ENCODE data around the gene TULP3.
"Not testable (repeated sequence)": the region's sequence is repeated elsewhere in the genome, so short reads cannot be mapped to it uniquely, and the experiment has no call there.

The TULP3 gene

GRCh38 chr12:2860170-2860569, 30.5 kb upstream of the TULP3 start:
- DNase-seq (ENCODE audit: low spot score) (no peak), ATAC-seq (ENCODE audit: low read depth) (no peak)
- no peaks in the 10 kb centered on the region for H3K27me3 ChIP-seq (ENCODE audit: insufficient read depth, poor library complexity, severe bottlenecking)
- H3K4me3 ChIP-seq (ENCODE audit: severe bottlenecking): no peak overlapping the region
- TF ChIP-seq CTCF (IDR thresholded peaks at IDR 0.05; ENCODE audit: poor library complexity, severe bottlenecking): no peak
- H3K27ac ChIP-seq (ENCODE audit: poor library complexity, severe bottlenecking): no peak overlapping the region
- no peaks in the 10 kb centered on the region for H3K4me1 ChIP-seq (ENCODE audit: insufficient read depth, poor library complexity, severe bottlenecking)
- no peaks in the 10 kb centered on the region for H3K9me3 ChIP-seq (ENCODE audit: severe bottlenecking)
- H3K36me3 ChIP-seq (ENCODE audit: low read depth): peaks cover 72% of the 10 kb centered on the region

DNA sequence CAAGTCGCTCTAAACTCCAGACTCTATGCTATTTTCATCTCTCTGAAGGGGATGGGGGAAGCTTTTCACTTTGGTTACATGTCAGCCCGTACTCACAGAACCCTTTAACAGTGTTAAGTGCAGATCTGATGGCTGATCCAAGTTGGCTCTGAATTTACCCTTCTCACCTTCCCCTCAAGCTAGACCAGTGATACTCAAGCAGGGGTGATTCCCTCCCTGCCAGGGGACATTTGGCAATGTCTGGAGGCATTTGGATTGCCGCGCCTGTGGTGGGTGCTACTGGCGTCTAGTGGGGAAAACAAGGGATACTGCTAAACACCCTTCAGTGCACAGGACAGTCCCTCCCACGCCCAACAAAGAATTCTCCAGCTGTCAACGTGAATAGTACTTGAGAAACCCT, 27.8 kb upstream of the TULP3 start:
- Histone ChIP-seq H3K4me1 (ENCODE audit: insufficient read depth, poor library complexity, severe bottlenecking) (no peaks in the 10 kb centered on the region), H3K4me3 (ENCODE audit: severe bottlenecking) (no peak overlapping the region), H3K27ac (ENCODE audit: poor library complexity, severe bottlenecking) (no peak overlapping the region), H3K27me3 (ENCODE audit: insufficient read depth, poor library complexity, severe bottlenecking) (no peaks in the 10 kb centered on the region), H3K9me3 (ENCODE audit: severe bottlenecking) (no peaks in the 10 kb centered on the region), H3K36me3 (ENCODE audit: low read depth) (peaks cover 94% of the 10 kb centered on the region)
- DNase-seq (ENCODE audit: low spot score): no peak
- TF ChIP-seq CTCF (IDR thresholded peaks at IDR 0.05; ENCODE audit: poor library complexity, severe bottlenecking): no peak
- ATAC-seq (ENCODE audit: low read depth): no peak

GRCh38 chr12:2863402-2863801, 27.3 kb upstream of the TULP3 start:
- ATAC-seq (ENCODE audit: low read depth); H3K4me3 ChIP-seq (ENCODE audit: severe bottlenecking); H3K27ac ChIP-seq (ENCODE audit: poor library complexity, severe bottlenecking); DNase-seq (ENCODE audit: low spot score); H3K9me3 ChIP-seq (ENCODE audit: severe bottlenecking); H3K27me3 ChIP-seq (ENCODE audit: insufficient read depth, poor library complexity, severe bottlenecking); H3K4me1 ChIP-seq (ENCODE audit: insufficient read depth, poor library complexity, severe bottlenecking): not testable (repeated sequence)
- H3K36me3 ChIP-seq (ENCODE audit: low read depth): peaks cover 94% of the 10 kb centered on the region

GRCh38 chr12:2864198-2864597, 26.5 kb upstream of the TULP3 start:
- peaks cover 96% of the 10 kb centered on the region for H3K36me3 ChIP-seq (ENCODE audit: low read depth)
- no peak for TF ChIP-seq CTCF (IDR thresholded peaks at IDR 0.05; ENCODE audit: poor library complexity, severe bottlenecking)
- ATAC-seq (ENCODE audit: low read depth) (no peak), DNase-seq (ENCODE audit: low spot score) (no peak)
- H3K4me1 ChIP-seq (ENCODE audit: insufficient read depth, poor library complexity, severe bottlenecking): no peaks in the 10 kb centered on the region
- H3K27ac ChIP-seq (ENCODE audit: poor library complexity, severe bottlenecking): no peak overlapping the region
- H3K4me3 ChIP-seq (ENCODE audit: severe bottlenecking): no peak overlapping the region
- no peaks in the 10 kb centered on the region for H3K27me3 ChIP-seq (ENCODE audit: insufficient read depth, poor library complexity, severe bottlenecking)
- no peaks in the 10 kb centered on the region for H3K9me3 ChIP-seq (ENCODE audit: severe bottlenecking)

- ATAC-seq (ENCODE audit: low read depth); H3K27ac ChIP-seq (ENCODE audit: poor library complexity, severe bottlenecking); H3K27me3 ChIP-seq (ENCODE audit: insufficient read depth, poor library complexity, severe bottlenecking); H3K4me3 ChIP-seq (ENCODE audit: severe bottlenecking); DNase-seq (ENCODE audit: low spot score); H3K4me1 ChIP-seq (ENCODE audit: insufficient read depth, poor library complexity, severe bottlenecking); H3K9me3 ChIP-seq (ENCODE audit: severe bottlenecking): not testable (repeated sequence)
- H3K36me3 ChIP-seq (ENCODE audit: low read depth): peaks cover 92% of the 10 kb centered on the region
Measured at GRCh38 chr12:2868986-2869632, 21.6 kb upstream of the TULP3 start.

GRCh38 chr12:2876431-2877046, 14.2 kb upstream of the TULP3 start:
- DNase-seq (ENCODE audit: low spot score): no peak
- Histone ChIP-seq H3K9me3 (ENCODE audit: severe bottlenecking) (no peaks in the 10 kb centered on the region), H3K36me3 (ENCODE audit: low read depth) (peaks cover 68% of the 10 kb centered on the region), H3K27me3 (ENCODE audit: insufficient read depth, poor library complexity, severe bottlenecking) (no peaks in the 10 kb centered on the region), H3K27ac (ENCODE audit: poor library complexity, severe bottlenecking) (peak overlapping the region; percentile 77), H3K4me3 (ENCODE audit: severe bottlenecking) (peak overlapping the region; percentile 94), H3K4me1 (ENCODE audit: insufficient read depth, poor library complexity, severe bottlenecking) (peaks cover 8% of the 10 kb centered on the region)
- peak; percentile 71 for ATAC-seq (ENCODE audit: low read depth)
- TF ChIP-seq CTCF (IDR thresholded peaks at IDR 0.05; ENCODE audit: poor library complexity, severe bottlenecking): no peak

Data from RWPE2 (cell line).